Measurements from ENCODE around the gene ARHGEF7. TPM values are rescaled to one million over a fixed set of nuclear protein-coding genes. Genes with fewer than 3 reads are reported as not detected.
A peak's percentile ranks its signal among the peaks of the same experiment; 100 is the strongest.

The ARHGEF7 gene
- total RNA-seq, 2 donors from 2014 or later = 57.9 to 97.3 TPM

GRCh38 chr13:111153279-111153976 lies 38.3 kb downstream of the ARHGEF7 start:
- TF ChIP-seq CTCF (IDR thresholded peaks at IDR 0.05) (peak in 2 of 4 experiments; percentile 11 to 26), POLR2A (IDR thresholded peaks at IDR 0.05) (no peak), POLR2AphosphoS5 (IDR thresholded peaks at IDR 0.05) (peak; percentile 94)
- peaks cover 6% of the 10 kb centered on the region for H3K4me1 ChIP-seq (replicated peaks)
- intact Hi-C loops (cut with DNase I) = loop anchor here (2.0 to 5.0 kb wide), 3 partner anchors 59 to 239 kb away; partner anchors contain the start of gene ANKRD10

GRCh38 chr13:111153977-111154332 lies 38.8 kb downstream of the ARHGEF7 start:
- no peak for TF ChIP-seq POLR2AphosphoS5 (IDR thresholded peaks at IDR 0.05)
- no peak for TF ChIP-seq CTCF (IDR thresholded peaks at IDR 0.05)
- no peak for TF ChIP-seq POLR2A (IDR thresholded peaks at IDR 0.05)
- WGBS = 0% methylated on average over 31 of the region's 31 CpGs
- intact Hi-C loops (cut with DNase I) = loop anchor here (2.0 to 5.0 kb wide), 3 partner anchors 58 to 239 kb away; partner anchors contain the start of gene ANKRD10

More at GRCh38 chr13:111153279-111153976, 38.3 kb downstream of the ARHGEF7 start:
- no peaks in the 10 kb centered on the region for H3K36me3 ChIP-seq
- peak; percentile 89 for DNase-seq (ENCODE audit: low spot score)
- H3K27ac ChIP-seq = peak overlapping the region; percentile 92 to 96
- no peaks in the 10 kb centered on the region for H3K9me3 ChIP-seq
- WGBS = under 1% methylated on average over 84 of the region's 84 CpGs
- peak overlapping the region; percentile 73 to 99 for H3K4me3 ChIP-seq
- H3K27me3 ChIP-seq (replicated peaks; ENCODE audit: insufficient read depth) = no peaks in the 10 kb centered on the region

GRCh38 chr13:111156421-111156820 lies 41.3 kb downstream of the ARHGEF7 start:
- Histone ChIP-seq H3K4me3 (no peak overlapping the region), H3K27me3 (replicated peaks; ENCODE audit: insufficient read depth) (no peaks in the 10 kb centered on the region), H3K27ac (no peak overlapping the region), H3K36me3 (no peaks in the 10 kb centered on the region), H3K9me3 (no peaks in the 10 kb centered on the region), H3K4me1 (replicated peaks) (peaks cover 6% of the 10 kb centered on the region)
- TF ChIP-seq POLR2A (IDR thresholded peaks at IDR 0.05) = no peak
- no peak for TF ChIP-seq POLR2AphosphoS5 (IDR thresholded peaks at IDR 0.05)
- TF ChIP-seq CTCF (IDR thresholded peaks at IDR 0.05) = no peak
- intact Hi-C loops (cut with DNase I) = no loop called here
- 95% methylated on average over 1 of the region's 1 CpG for WGBS
- no peak for DNase-seq (ENCODE audit: low spot score)

More at GRCh38 chr13:111153977-111154332, 38.8 kb downstream of the ARHGEF7 start:
- no peaks in the 10 kb centered on the region for H3K27me3 ChIP-seq (replicated peaks; ENCODE audit: insufficient read depth)
- DNase-seq (ENCODE audit: low spot score) = peak; percentile 23
- H3K36me3 ChIP-seq = no peaks in the 10 kb centered on the region
- H3K27ac ChIP-seq = peak overlapping the region; percentile 92 to 96
- H3K4me3 ChIP-seq = peak overlapping the region; percentile 73 to 99
- no peaks in the 10 kb centered on the region for H3K9me3 ChIP-seq
- H3K4me1 ChIP-seq (replicated peaks) = peaks cover 6% of the 10 kb centered on the region

DNA sequence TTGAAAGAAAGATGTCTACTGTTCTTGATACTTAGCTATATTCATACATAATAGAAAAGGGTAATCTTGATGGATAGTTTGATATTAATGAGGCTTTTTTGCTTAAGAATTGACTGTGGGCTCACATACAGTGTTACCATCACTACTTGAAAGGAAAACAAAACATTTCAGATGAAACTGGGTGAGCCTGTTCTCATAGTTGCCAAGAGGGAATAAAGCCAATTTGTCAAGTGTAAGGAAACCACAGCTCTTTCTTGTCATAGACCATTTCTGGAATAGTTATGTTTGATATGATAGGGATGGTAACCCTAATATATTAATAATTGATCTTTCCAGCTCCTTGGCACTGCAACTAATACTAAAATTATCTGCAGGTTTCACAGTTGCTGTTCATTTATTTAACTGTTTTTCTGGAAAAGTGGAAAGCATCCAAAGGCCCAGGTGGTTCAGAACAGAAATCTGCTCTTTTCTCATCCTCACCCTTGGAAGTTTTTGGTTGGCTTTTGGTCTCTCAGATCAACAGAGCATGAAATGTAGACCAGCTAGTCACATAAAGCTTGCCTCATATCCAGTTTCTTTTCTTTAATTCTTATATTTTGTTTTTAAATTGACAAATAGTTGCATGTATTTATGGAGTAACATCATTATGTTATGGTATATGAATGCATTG lies 43.2 kb downstream of the ARHGEF7 start:
- no peak overlapping the region for H3K27ac ChIP-seq
- no peaks in the 10 kb centered on the region for H3K36me3 ChIP-seq
- H3K9me3 ChIP-seq = no peaks in the 10 kb centered on the region
- DNase-seq (ENCODE audit: low spot score) = peak; percentile 29
- H3K4me3 ChIP-seq = no peak overlapping the region
- TF ChIP-seq POLR2A (IDR thresholded peaks at IDR 0.05) = no peak
- no peak for TF ChIP-seq CTCF (IDR thresholded peaks at IDR 0.05)
- TF ChIP-seq POLR2AphosphoS5 (IDR thresholded peaks at IDR 0.05) = peak; percentile 55
- intact Hi-C loops (cut with DNase I) = no loop called here
- peaks cover 6% of the 10 kb centered on the region for H3K4me1 ChIP-seq (replicated peaks)
- H3K27me3 ChIP-seq (replicated peaks; ENCODE audit: insufficient read depth) = no peaks in the 10 kb centered on the region
